ENCODE measurements around the gene FAM120B.

FAM120B gene

GRCh38 chr6:170444056-170444591 is 137.6 kb downstream of the FAM120B start:
- DNase-seq (ENCODE audit: low spot score), result no peak

GRCh38 chr6:170444811-170445211 is 138.3 kb downstream of the FAM120B start:
- no peak for DNase-seq (ENCODE audit: low spot score)

- no peak for DNase-seq (ENCODE audit: low spot score)
These were observed 138.9 kb downstream of the FAM120B start for GRCh38 chr6:170445487-170445886.

- no peak for DNase-seq (ENCODE audit: low spot score)
These were observed 139.4 kb downstream of the FAM120B start for GRCh38 chr6:170445971-170446370.

GRCh38 chr6:170446841-170447560 is 140.4 kb downstream of the FAM120B start:
- DNase-seq (ENCODE audit: low spot score), result no peak

GRCh38 chr6:170447561-170447930 is 141.0 kb downstream of the FAM120B start:
- DNase-seq (ENCODE audit: low spot score), result no peak

- no peak for DNase-seq (ENCODE audit: low spot score)
These were observed 141.8 kb downstream of the FAM120B start for GRCh38 chr6:170448317-170448716.

- DNase-seq (ENCODE audit: low spot score), result no peak
These were observed 142.4 kb downstream of the FAM120B start for GRCh38 chr6:170448751-170449630.

GRCh38 chr6:170449835-170450753 is 143.5 kb downstream of the FAM120B start:
- DNase-seq (ENCODE audit: low spot score), result no peak

GRCh38 chr6:170450916-170451761 is 144.6 kb downstream of the FAM120B start:
- DNase-seq (ENCODE audit: low spot score), result no peak

- no peak for DNase-seq (ENCODE audit: low spot score)
These were observed 145.4 kb downstream of the FAM120B start for GRCh38 chr6:170451762-170452651.

- DNase-seq (ENCODE audit: low spot score), result no peak
These were observed 146.4 kb downstream of the FAM120B start for GRCh38 chr6:170452767-170453545.

- DNase-seq (ENCODE audit: low spot score), result no peak
These were observed 147.3 kb downstream of the FAM120B start for GRCh38 chr6:170453586-170454511.

GRCh38 chr6:170454512-170455285 is 148.1 kb downstream of the FAM120B start:
- no peak for DNase-seq (ENCODE audit: low spot score)

GRCh38 chr6:170455335-170455979 is 148.9 kb downstream of the FAM120B start:
- no peak for DNase-seq (ENCODE audit: low spot score)

GRCh38 chr6:170456334-170456733 is 149.8 kb downstream of the FAM120B start:
- no peak for DNase-seq (ENCODE audit: low spot score)

All from pons (tissue), 1 donor.